LNCaP clone FGC (cell line): ENCODE data around the gene EIF4G3.
"Not testable (repeated sequence)": the region's sequence is repeated elsewhere in the genome, so short reads cannot be mapped to it uniquely, and the experiment has no call there.

Source experiments
- DNase-seq: peaks from one replicate; pipeline ENCODE4 v3.0.0-alpha.2; 2011; ENCODE audit warnings: low read depth
- H3K4me3 ChIP-seq: 2 replicates; pipeline ENCODE4 v1.5.1; 2011; ENCODE audit warnings: mild to moderate bottlenecking, low read depth, low read length, control low read depth
- CTCF ChIP-seq: IDR thresholded peaks from 2 replicates; pipeline ENCODE4 v1.5.1; 2012; ENCODE audit warnings: mild to moderate bottlenecking; ENCODE audit not compliant: control insufficient read depth, insufficient read depth; ENCODE audit errors: extremely low read depth

The EIF4G3 gene

GRCh38 chr1:20868263-20868662, 308.4 kb downstream of the EIF4G3 start:
- no peak for DNase-seq
- no peak overlapping the region for H3K4me3 ChIP-seq
- no peak for TF ChIP-seq CTCF

GRCh38 chr1:20867847-20868246, 308.9 kb downstream of the EIF4G3 start:
- TF ChIP-seq CTCF, result no peak
- no peak for DNase-seq
- no peak overlapping the region for H3K4me3 ChIP-seq

- no peak for DNase-seq
- no peak for TF ChIP-seq CTCF
- H3K4me3 ChIP-seq, result no peak overlapping the region
Measured at GRCh38 chr1:20867062-20867461, 309.6 kb downstream of the EIF4G3 start.

- no peak overlapping the region for H3K4me3 ChIP-seq
- TF ChIP-seq CTCF, result no peak
- no peak for DNase-seq
Measured at GRCh38 chr1:20865001-20865400, 311.7 kb downstream of the EIF4G3 start.

- H3K4me3 ChIP-seq, result no peak overlapping the region
- no peak for TF ChIP-seq CTCF
- no peak for DNase-seq
Measured at GRCh38 chr1:20854529-20854928, 322.2 kb downstream of the EIF4G3 start.

GRCh38 chr1:20851791-20852190, 324.9 kb downstream of the EIF4G3 start:
- H3K4me3 ChIP-seq, DNase-seq: not testable (repeated sequence)

- no peak for DNase-seq
- TF ChIP-seq CTCF, result no peak
- no peak overlapping the region for H3K4me3 ChIP-seq
Measured at GRCh38 chr1:20850021-20850420, 326.7 kb downstream of the EIF4G3 start.

GRCh38 chr1:20849100-20849499, 327.6 kb downstream of the EIF4G3 start:
- no peak for DNase-seq
- H3K4me3 ChIP-seq, result no peak overlapping the region
- TF ChIP-seq CTCF, result no peak
